SK-N-SH (cell line): ENCODE results near the gene B3GNT5. TPM values are rescaled to one million over a fixed set of nuclear protein-coding genes. Genes with fewer than 3 reads are reported as not detected.

Source experiments
- CTCF ChIA-PET: fragments of 300-600, 350-600 bp; formaldehyde crosslinking; extraction: SDS; loops from one replicate; lab custom pipeline; 2021; lab: Yijun Ruan, JAX
- POLR2A ChIA-PET: fragments of 350-600 bp; sonication (Branson Sonifier 250); formaldehyde crosslinking; extraction: SDS; loops from one replicate; lab custom pipeline; 2020; ENCODE audit warnings: antibody characterized with exemption, inconsistent platforms; lab: Yijun Ruan, JAX
- DNase-seq: peaks from one replicate; pipeline ENCODE4 v3.0.0; 2012
- H2AFZ ChIP-seq: fragments of 200-600 bp; sonication (generic); 2 replicates; pipeline ENCODE4 v1.8.1; 2016; ENCODE audit warnings: antibody characterized with exemption, mild to moderate bottlenecking, low read depth
- H3F3A ChIP-seq: fragments of 200-600 bp; sonication (generic); replicated peaks from 2 replicates; pipeline ENCODE3; 2016; ENCODE audit warnings: antibody characterized with exemption, mild to moderate bottlenecking; ENCODE audit not compliant: insufficient read depth
- H3K27ac ChIP-seq, 2 experiments: fragments of 200-500 bp in 1 of 2; fragments of 200-600 bp in 1 of 2; sonication (Bioruptor generic) in 1 of 2; sonication (generic), shearing (Covaris generic) in 1 of 2; 2 replicates each; pipeline versions ENCODE4 v1.5.1 to v1.6.1; 2014 to 2016; ENCODE audit warnings: low read depth in 2 of 2, inconsistent platforms in 1 of 2, low read length in 1 of 2, mild to moderate bottlenecking in 1 of 2, mixed read lengths in 1 of 2
- H3K27me3 ChIP-seq: fragments of 200-600 bp; sonication (generic), shearing (Covaris generic); 2 replicates; pipeline ENCODE4 v1.6.1; 2016; ENCODE audit warnings: mixed run types; ENCODE audit not compliant: insufficient read depth
- H3K36me3 ChIP-seq, 2 experiments: fragments of 200-500 bp in 1 of 2; fragments of 200-600 bp in 1 of 2; sonication (Bioruptor generic) in 1 of 2; sonication (generic) in 1 of 2; replicated peaks in 1 of 2; 2 replicates each; pipeline versions ENCODE3 to v1.5.1; 2014 to 2016; ENCODE audit warnings: low read length in 1 of 2, mild to moderate bottlenecking in 1 of 2; ENCODE audit not compliant: insufficient read depth in 2 of 2, control insufficient read depth in 1 of 2
- H3K4me1 ChIP-seq, 2 experiments: fragments of 200-500 bp in 1 of 2; fragments of 200-600 bp in 1 of 2; sonication (Bioruptor generic) in 1 of 2; sonication (generic), shearing (Covaris generic) in 1 of 2; 2 replicates each; pipeline versions ENCODE4 v1.5.1 to v1.6.1; 2014 to 2016; ENCODE audit warnings: low read depth in 1 of 2, low read length in 1 of 2, mixed run types in 1 of 2; ENCODE audit not compliant: insufficient read depth in 2 of 2, control insufficient read depth in 1 of 2
- H3K4me2 ChIP-seq: fragments of 200-600 bp; sonication (generic), shearing (Covaris generic); 2 replicates; pipeline ENCODE4 v1.6.1; 2017; ENCODE audit warnings: mixed run types
- H3K4me3 ChIP-seq, 2 experiments: fragments of 200-500 bp in 1 of 2; fragments of 200-600 bp in 1 of 2; sonication (Bioruptor generic) in 1 of 2; sonication (generic), shearing (Covaris generic) in 1 of 2; 2 replicates each; pipeline versions ENCODE4 v1.5.1 to v1.8.1; 2014 to 2016; ENCODE audit warnings: low read depth in 2 of 2, inconsistent platforms in 1 of 2, low read length in 1 of 2, mild to moderate bottlenecking in 1 of 2, mixed read lengths in 1 of 2, moderate library complexity in 1 of 2
- H3K79me2 ChIP-seq: fragments of 200-600 bp; sonication (generic); 2 replicates; pipeline ENCODE4 v1.8.1; 2017; ENCODE audit warnings: mild to moderate bottlenecking; ENCODE audit not compliant: insufficient read depth
- H3K9ac ChIP-seq: fragments of 200-600 bp; sonication (generic); 2 replicates; pipeline ENCODE4 v1.6.1; 2017; ENCODE audit warnings: mixed run types
- H3K9me2 ChIP-seq: fragments of 200-600 bp; sonication (generic); 2 replicates; pipeline ENCODE4 v1.6.1; 2017; ENCODE audit warnings: mixed run types
- H3K9me3 ChIP-seq: fragments of 200-600 bp; sonication (generic); 2 replicates; pipeline ENCODE4 v1.6.1; 2017; ENCODE audit warnings: mixed run types, mild to moderate bottlenecking, moderate library complexity
- H4K20me1 ChIP-seq: fragments of 200-600 bp; sonication (generic); 2 replicates; pipeline ENCODE4 v1.6.1; 2017; ENCODE audit warnings: mild to moderate bottlenecking, mixed run types; ENCODE audit not compliant: insufficient read depth
- ELF1 ChIP-seq: IDR thresholded peaks from 2 replicates; pipeline ENCODE4 v1.4.0; 2012
- EP300 ChIP-seq, 2 experiments: IDR thresholded peaks; 2 replicates each; pipeline versions ENCODE4 v1.4.0 to v1.6.1; 2012; ENCODE audit warnings: borderline replicate concordance in 1 of 2, low read depth in 1 of 2, low read length in 1 of 2
- EZH2phosphoT487 ChIP-seq: fragments of 200-600 bp; sonication (generic); IDR thresholded peaks from 2 replicates; pipeline ENCODE4 v1.6.1; 2017; ENCODE audit warnings: low read depth, mixed run types, mild to moderate bottlenecking, antibody characterized with exemption, moderate library complexity, borderline replicate concordance
- MXI1 ChIP-seq: IDR thresholded peaks from 2 replicates; pipeline ENCODE4 v1.6.1; 2012; ENCODE audit warnings: mild to moderate bottlenecking, low read depth, low read length, improper control_type of control experiment
- NFIC ChIP-seq: IDR thresholded peaks from 2 replicates; pipeline ENCODE4 v1.4.0; 2012; ENCODE audit warnings: borderline replicate concordance
- RAD21 ChIP-seq: IDR thresholded peaks from 2 replicates; pipeline ENCODE4 v1.6.1; 2012; ENCODE audit warnings: mild to moderate bottlenecking, low read length
- RCOR1 ChIP-seq: fragments of 150-350 bp; IDR thresholded peaks from 2 replicates; pipeline ENCODE4 v1.6.1; 2017; ENCODE audit warnings: antibody characterized with exemption, low read length
- SIN3A ChIP-seq: IDR thresholded peaks from 2 replicates; pipeline ENCODE4 v1.6.1; 2012; ENCODE audit warnings: low read depth, mild to moderate bottlenecking, low read length, moderate library complexity, borderline replicate concordance
- TCF12 ChIP-seq: IDR thresholded peaks from 2 replicates; pipeline ENCODE4 v1.4.0; 2012
- TEAD4 ChIP-seq: IDR thresholded peaks from 2 replicates; pipeline ENCODE4 v1.4.0; 2012; ENCODE audit warnings: mild to moderate bottlenecking, borderline replicate concordance; ENCODE audit not compliant: insufficient read depth
- USF1 ChIP-seq: IDR thresholded peaks from 2 replicates; pipeline ENCODE4 v1.4.0; 2012; ENCODE audit warnings: low read depth, borderline replicate concordance
- USF2 ChIP-seq: fragments of 150-350 bp; IDR thresholded peaks from 2 replicates; pipeline ENCODE4 v1.6.1; 2017; ENCODE audit warnings: antibody characterized with exemption, low read length, low read depth, borderline replicate concordance
- WGBS: methylation state at CpG from one replicate; pipeline ENCODE4 v1.1.6; 2017; ENCODE audit warnings: low lambda C conversion rate; 5-methylcytosine and 5-hydroxymethylcytosine counted together
- polyA plus RNA-seq, 3 experiments: library from polyadenylated mRNA; depleted of rRNA; stranded (reverse); fragments of >200 nt; gene quantifications; 2 replicates each; pipeline ENCODE4 v1.2.3, GENCODE V29; 2012
- TF ChIP-seq, protein P1 (sequence below): IDR thresholded peaks from 2 replicates; pipeline ENCODE4 v1.4.0; 2012; ENCODE audit warnings: low read depth
- TF ChIP-seq, protein P2 (sequence below): fragments of 150-350 bp; IDR thresholded peaks from 2 replicates; pipeline ENCODE4 v1.6.1; 2016; ENCODE audit warnings: mild to moderate bottlenecking, low read depth, low read length

Gene B3GNT5
- polyA plus RNA-seq, 1 of the 3 experiments (the other 2 are of a cell fraction) = 4.7 TPM

DNA sequence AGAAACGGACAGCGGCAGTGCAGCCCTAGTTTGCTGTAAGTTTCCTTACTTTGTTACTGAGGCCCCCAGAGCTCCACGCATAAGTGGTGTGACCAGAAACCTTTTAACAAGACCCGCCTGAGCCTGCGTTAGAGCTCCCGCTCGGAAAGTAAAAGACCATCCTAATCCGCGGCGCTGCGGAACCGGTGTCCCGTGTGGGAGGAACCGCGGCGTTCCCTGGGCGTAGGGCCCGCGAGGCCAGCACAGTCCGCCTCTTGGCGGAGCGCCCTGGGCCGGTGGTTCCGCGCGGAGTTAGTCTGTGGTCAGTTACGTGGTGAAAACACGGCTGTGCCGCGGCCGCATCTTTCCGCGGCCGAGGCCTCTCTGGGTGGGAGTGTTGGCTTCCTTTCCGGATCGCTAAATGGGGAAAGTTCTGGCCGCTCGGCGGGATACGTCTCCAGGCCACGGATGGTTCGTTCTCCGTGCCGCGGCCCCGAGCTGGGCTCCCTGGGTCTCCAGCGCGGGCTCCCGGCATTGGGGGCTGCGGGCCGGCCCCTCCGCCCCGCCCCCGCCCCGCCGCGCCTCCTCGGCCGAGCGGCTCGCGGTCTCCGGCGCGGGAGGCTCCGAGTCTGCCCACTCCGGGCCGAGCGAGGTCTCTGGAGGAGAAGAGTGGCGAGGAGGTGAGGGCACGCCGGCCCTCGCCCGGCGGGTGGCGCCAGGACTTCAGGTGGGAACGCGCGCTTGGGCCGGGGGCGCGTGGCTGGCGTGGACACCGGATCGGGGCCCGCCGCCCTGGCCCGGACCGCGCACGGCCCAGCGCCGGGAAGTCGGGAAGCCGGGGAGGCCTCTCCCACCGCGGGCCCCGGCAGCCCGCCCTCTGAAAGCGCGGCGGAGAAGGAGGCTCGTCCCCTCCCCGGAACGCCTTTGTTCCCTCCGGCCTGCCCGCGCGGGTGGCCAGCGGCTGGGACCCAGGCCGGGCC, 754 bp downstream of the B3GNT5 start (continued):
- TF ChIP-seq, protein P1, sequence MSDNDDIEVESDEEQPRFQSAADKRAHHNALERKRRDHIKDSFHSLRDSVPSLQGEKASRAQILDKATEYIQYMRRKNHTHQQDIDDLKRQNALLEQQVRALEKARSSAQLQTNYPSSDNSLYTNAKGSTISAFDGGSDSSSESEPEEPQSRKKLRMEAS = no peak; the same call in 1 of the 2 replicates
- TF ChIP-seq RAD21 (peak; percentile 9; the same call in 1 of the 2 replicates), EZH2phosphoT487 (no peak), TEAD4 (no peak), ELF1 (no peak), USF2 (no peak), MXI1 (0 out of 2 replicates have a peak, but pooled peaks have one; percentile 19), RCOR1 (no peak), EP300 (IDR thresholded peaks at IDR 0.05; ENCODE audit: borderline replicate concordance in 1 of 2, low read depth in 1 of 2, low read length in 1 of 2) (no peak)
- TF ChIP-seq, protein P2, sequence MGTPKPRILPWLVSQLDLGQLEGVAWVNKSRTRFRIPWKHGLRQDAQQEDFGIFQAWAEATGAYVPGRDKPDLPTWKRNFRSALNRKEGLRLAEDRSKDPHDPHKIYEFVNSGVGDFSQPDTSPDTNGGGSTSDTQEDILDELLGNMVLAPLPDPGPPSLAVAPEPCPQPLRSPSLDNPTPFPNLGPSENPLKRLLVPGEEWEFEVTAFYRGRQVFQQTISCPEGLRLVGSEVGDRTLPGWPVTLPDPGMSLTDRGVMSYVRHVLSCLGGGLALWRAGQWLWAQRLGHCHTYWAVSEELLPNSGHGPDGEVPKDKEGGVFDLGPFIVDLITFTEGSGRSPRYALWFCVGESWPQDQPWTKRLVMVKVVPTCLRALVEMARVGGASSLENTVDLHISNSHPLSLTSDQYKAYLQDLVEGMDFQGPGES = no peak

- no peak for DNase-seq
- Histone ChIP-seq H3K9me2 (no peaks in the 10 kb centered on the region), H3K9ac (peak overlapping the region; percentile 83), H3K27ac (peak overlapping the region; percentile 34 to 77), H4K20me1 (no peaks in the 10 kb centered on the region), H3K27me3 (no peaks in the 10 kb centered on the region), H3K4me1 (peaks cover 0 to 2% of the 10 kb centered on the region in 2 experiments; a peak in 1 of 4 replicates), H3F3A (no peaks in the 10 kb centered on the region), H3K79me2 (peaks cover 31% of the 10 kb centered on the region), H3K4me3 (peak overlapping the region; percentile 79 to 88), H3K4me2 (peak overlapping the region; percentile 94), H2AFZ (peak overlapping the region; percentile 55; the same call in 1 of the 2 replicates), H3K9me3 (no peaks in the 10 kb centered on the region), H3K36me3 (peaks cover 3% of the 10 kb centered on the region in 2 experiments)
- POLR2A ChIA-PET = interaction anchor here (1.1 kb wide), 1 partner anchor 173 kb away, joined by 3 read pairs; the partner anchor contains the start of gene MCF2L2
- 25% methylated on average over 20 of the region's 49 CpGs for WGBS
- CTCF ChIA-PET = interaction anchor here (1.0 to 3.4 kb wide), 4 partner anchors 70 to 132 kb away, joined by 3 to 19 read pairs (median 4); no protein-coding TSS in a partner anchor
- TF ChIP-seq USF1 (no peak), SIN3A (peak; percentile 8; the same call in 1 of the 2 replicates), TCF12 (no peak), TEAD4 (no peak), NFIC (no peak)
These were observed 1.7 kb downstream of the B3GNT5 start for GRCh38 chr3:183254487-183255347.
